K562 (cell line): ENCODE results near the gene GMPR. TPM values are rescaled to one million over a fixed set of nuclear protein-coding genes. Genes with fewer than 3 reads are reported as not detected.
A peak's percentile ranks its signal among the peaks of the same experiment; 100 is the strongest.

ENCODE experiments used
- FUS ChIP-seq: fragments of 200-400 bp; formaldehyde crosslinking; optimal IDR thresholded peaks from 2 replicates; pipeline ENCODE3; 2017; ENCODE audit warnings: low read depth, low read length
- KAT7 ChIP-seq: sonication (generic); formaldehyde crosslinking; IDR thresholded peaks from 2 replicates; pipeline ENCODE4 v1.8.0; 2022; ENCODE audit warnings: missing genetic modification reagents, mild to moderate bottlenecking, borderline replicate concordance
- L3MBTL2 ChIP-seq: fragments of 450-650 bp; IDR thresholded peaks from 2 replicates; pipeline ENCODE4 v1.6.1; 2016; ENCODE audit warnings: mild to moderate bottlenecking, moderate library complexity
- MAFF ChIP-seq: IDR thresholded peaks from 2 replicates; pipeline ENCODE4 v1.6.1; 2012; ENCODE audit warnings: low read length, improper control_type of control experiment
- MCM2 ChIP-seq: fragments of 450-650 bp; IDR thresholded peaks from 2 replicates; pipeline ENCODE4 v1.6.1; 2017; ENCODE audit warnings: low read depth, mild to moderate bottlenecking
- MED1 ChIP-seq: sonication (generic); formaldehyde crosslinking; IDR thresholded peaks from 2 replicates; pipeline ENCODE4 v1.8.1; 2023; ENCODE audit warnings: missing genetic modification reagents, borderline replicate concordance
- MTA2 ChIP-seq: fragments of 450-650 bp; IDR thresholded peaks from 2 replicates; pipeline ENCODE4 v1.6.1; 2016; ENCODE audit warnings: low read depth
- POLR2H ChIP-seq: IDR thresholded peaks from 2 replicates; pipeline ENCODE4 v1.6.1; 2016; ENCODE audit warnings: missing genetic modification characterization, low read depth, mild to moderate bottlenecking, control low read depth, missing compliant biosample characterization, moderate library complexity
- PTBP1 ChIP-seq: fragments of 200-400 bp; formaldehyde crosslinking; IDR thresholded peaks from 2 replicates; pipeline ENCODE4 v1.6.1; 2017; ENCODE audit warnings: low read depth, low read length
- PTTG1 ChIP-seq: fragments of 450-650 bp; IDR thresholded peaks from 2 replicates; pipeline ENCODE4 v1.6.1; 2016; ENCODE audit warnings: low read depth, mild to moderate bottlenecking, missing genetic modification characterization, missing compliant biosample characterization
- RFX7 ChIP-seq: fragments of 250-450 bp; sonication (Bioruptor Pico); IDR thresholded peaks from 2 replicates; pipeline ENCODE4 v1.5.1; 2021; ENCODE audit warnings: mild to moderate bottlenecking
- SNIP1 ChIP-seq: fragments of 450-650 bp; IDR thresholded peaks from 2 replicates; pipeline ENCODE4 v1.7.1; 2017; ENCODE audit warnings: low read depth, mild to moderate bottlenecking
- ZNF12 ChIP-seq: sonication (generic); formaldehyde crosslinking; IDR thresholded peaks from 2 replicates; pipeline ENCODE4 v1.4.0; 2020; ENCODE audit warnings: mild to moderate bottlenecking, missing genetic modification reagents
- ZNF134 ChIP-seq: fragments of 250-450 bp; sonication (Bioruptor Pico); conservative IDR thresholded peaks from 2 replicates; pipeline ENCODE4 v1.4.0; 2020
- ZNF57 ChIP-seq: fragments of 450-650 bp; formaldehyde crosslinking; IDR thresholded peaks from 2 replicates; pipeline ENCODE4 v1.4.0; 2020; ENCODE audit warnings: mild to moderate bottlenecking, moderate library complexity
- ZSCAN29 ChIP-seq: fragments of 450-650 bp; IDR thresholded peaks from 2 replicates; pipeline ENCODE4 v1.6.1; 2017
- polyA plus RNA-seq, 8 experiments: library from polyadenylated mRNA; depleted of rRNA in 4 of 8; stranded (reverse) in 5 of 8; unstranded in 3 of 8; fragments of >200 nt; fragmentation: Nextera tagmentation in 2 of 8; fragmentation: Illumina TruSeq in 1 of 8; extraction: Ambion mirVana in 2 of 8; extraction: Trizol in 1 of 8; gene quantifications; 2 replicates each; pipeline versions ENCODE4 v1.2.1 to v1.2.3, GENCODE V29; 2011 to 2014; ENCODE audit warnings: inconsistent platforms in 1 of 8, missing spikeins in 1 of 8
- total RNA-seq, 7 experiments: library from RNA; depleted of rRNA in 6 of 7; stranded (reverse); fragments of >200 nt in 6 of 7; fragmentation: Illumina TruSeq in 2 of 7; extraction: Trizol in 2 of 7; gene quantifications; 2 replicates each; pipeline versions ENCODE4 v1.2.1 to v1.2.3, GENCODE V29; 2011 to 2021; ENCODE audit warnings: low replicate concordance in 1 of 7
- TF ChIP-seq, protein P1 (sequence below): fragments of 450-650 bp; IDR thresholded peaks from 2 replicates; pipeline ENCODE4 v1.7.1; 2018; ENCODE audit warnings: mild to moderate bottlenecking, low read depth; ENCODE audit not compliant: partially characterized antibody
- TF ChIP-seq, protein P2 (sequence below): fragments of 450-650 bp; IDR thresholded peaks from 2 replicates; pipeline ENCODE4 v1.6.1; 2016; ENCODE audit warnings: low read depth, mild to moderate bottlenecking, moderate library complexity
- TF ChIP-seq, protein P3 (sequence below): fragments of 200-400 bp; formaldehyde crosslinking; IDR thresholded peaks from 2 replicates; pipeline ENCODE4 v1.6.1; 2017; ENCODE audit warnings: mild to moderate bottlenecking, low read depth, low read length, moderate library complexity
- TF ChIP-seq, protein P4 (sequence below): fragments of 450-650 bp; formaldehyde crosslinking; IDR thresholded peaks from 2 replicates; pipeline ENCODE4 v1.4.0; 2022; ENCODE audit warnings: missing genetic modification characterization
- TF ChIP-seq, protein P5 (sequence below): fragments of 450-650 bp; formaldehyde crosslinking; conservative IDR thresholded peaks from 2 replicates; pipeline ENCODE4 v1.4.0; 2022; ENCODE audit warnings: mild to moderate bottlenecking, missing genetic modification characterization

The GMPR gene
- total and polyA plus RNA-seq, 9 of the 15 experiments (the other 6 are each of a cell fraction or from before 2014, with no cell fraction given): 34.6 to 83.7 (median 49.8) TPM

DNA sequence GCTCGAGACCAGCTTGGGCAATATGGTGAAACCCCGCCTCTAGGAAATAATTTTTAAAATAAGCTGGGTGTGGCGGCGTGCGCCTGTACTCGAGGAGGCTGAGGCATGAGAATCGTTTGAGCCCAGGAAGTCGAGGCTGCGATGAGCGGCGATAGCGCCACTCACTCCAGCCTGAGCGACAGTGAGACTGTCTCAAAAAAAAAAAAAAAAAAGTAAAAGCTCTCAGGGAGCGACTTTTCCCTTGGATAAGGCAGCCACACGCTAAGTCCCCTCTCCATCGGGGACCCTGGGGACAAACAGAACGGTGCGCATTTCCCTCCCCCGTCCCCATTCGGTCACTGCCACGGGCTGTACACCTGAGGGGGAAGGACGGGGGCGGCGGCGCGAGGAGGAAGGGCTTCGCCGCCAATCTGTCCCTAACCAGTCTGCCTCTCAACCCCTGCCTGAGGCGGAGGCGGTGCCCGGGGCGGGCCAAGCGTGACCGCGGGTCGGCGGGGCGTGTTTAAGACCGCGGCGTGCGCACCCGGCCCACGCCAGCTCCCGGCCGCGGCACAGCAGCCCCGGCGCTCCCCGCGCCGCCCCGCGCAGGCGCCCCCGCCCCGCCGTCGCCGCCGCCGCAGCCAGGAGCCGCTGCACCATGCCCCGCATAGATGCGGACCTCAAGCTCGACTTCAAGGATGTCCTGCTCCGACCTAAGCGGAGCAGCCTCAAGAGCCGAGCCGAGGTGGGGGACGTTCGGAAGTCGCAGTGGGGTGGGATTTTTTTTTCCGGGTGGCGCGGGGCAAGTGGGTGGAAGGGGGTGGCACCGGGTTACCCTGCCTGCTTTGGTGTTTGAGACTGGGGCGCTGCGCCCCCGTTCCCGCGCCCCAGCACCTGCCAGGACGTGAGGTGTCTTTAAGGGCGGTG, at the start of gene GMPR (continued):
- TF ChIP-seq, protein P1, sequence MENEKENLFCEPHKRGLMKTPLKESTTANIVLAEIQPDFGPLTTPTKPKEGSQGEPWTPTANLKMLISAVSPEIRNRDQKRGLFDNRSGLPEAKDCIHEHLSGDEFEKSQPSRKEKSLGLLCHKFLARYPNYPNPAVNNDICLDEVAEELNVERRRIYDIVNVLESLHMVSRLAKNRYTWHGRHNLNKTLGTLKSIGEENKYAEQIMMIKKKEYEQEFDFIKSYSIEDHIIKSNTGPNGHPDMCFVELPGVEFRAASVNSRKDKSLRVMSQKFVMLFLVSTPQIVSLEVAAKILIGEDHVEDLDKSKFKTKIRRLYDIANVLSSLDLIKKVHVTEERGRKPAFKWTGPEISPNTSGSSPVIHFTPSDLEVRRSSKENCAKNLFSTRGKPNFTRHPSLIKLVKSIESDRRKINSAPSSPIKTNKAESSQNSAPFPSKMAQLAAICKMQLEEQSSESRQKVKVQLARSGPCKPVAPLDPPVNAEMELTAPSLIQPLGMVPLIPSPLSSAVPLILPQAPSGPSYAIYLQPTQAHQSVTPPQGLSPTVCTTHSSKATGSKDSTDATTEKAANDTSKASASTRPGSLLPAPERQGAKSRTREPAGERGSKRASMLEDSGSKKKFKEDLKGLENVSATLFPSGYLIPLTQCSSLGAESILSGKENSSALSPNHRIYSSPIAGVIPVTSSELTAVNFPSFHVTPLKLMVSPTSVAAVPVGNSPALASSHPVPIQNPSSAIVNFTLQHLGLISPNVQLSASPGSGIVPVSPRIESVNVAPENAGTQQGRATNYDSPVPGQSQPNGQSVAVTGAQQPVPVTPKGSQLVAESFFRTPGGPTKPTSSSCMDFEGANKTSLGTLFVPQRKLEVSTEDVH: no peak
- TF ChIP-seq, protein P2, sequence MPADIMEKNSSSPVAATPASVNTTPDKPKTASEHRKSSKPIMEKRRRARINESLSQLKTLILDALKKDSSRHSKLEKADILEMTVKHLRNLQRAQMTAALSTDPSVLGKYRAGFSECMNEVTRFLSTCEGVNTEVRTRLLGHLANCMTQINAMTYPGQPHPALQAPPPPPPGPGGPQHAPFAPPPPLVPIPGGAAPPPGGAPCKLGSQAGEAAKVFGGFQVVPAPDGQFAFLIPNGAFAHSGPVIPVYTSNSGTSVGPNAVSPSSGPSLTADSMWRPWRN: no peak
- no peak for TF ChIP-seq ZNF12
- TF ChIP-seq, protein P3, sequence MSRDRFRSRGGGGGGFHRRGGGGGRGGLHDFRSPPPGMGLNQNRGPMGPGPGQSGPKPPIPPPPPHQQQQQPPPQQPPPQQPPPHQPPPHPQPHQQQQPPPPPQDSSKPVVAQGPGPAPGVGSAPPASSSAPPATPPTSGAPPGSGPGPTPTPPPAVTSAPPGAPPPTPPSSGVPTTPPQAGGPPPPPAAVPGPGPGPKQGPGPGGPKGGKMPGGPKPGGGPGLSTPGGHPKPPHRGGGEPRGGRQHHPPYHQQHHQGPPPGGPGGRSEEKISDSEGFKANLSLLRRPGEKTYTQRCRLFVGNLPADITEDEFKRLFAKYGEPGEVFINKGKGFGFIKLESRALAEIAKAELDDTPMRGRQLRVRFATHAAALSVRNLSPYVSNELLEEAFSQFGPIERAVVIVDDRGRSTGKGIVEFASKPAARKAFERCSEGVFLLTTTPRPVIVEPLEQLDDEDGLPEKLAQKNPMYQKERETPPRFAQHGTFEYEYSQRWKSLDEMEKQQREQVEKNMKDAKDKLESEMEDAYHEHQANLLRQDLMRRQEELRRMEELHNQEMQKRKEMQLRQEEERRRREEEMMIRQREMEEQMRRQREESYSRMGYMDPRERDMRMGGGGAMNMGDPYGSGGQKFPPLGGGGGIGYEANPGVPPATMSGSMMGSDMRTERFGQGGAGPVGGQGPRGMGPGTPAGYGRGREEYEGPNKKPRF: no peak
- TF ChIP-seq FUS: no peak
- no peak for TF ChIP-seq SNIP1
- TF ChIP-seq, protein P4, sequence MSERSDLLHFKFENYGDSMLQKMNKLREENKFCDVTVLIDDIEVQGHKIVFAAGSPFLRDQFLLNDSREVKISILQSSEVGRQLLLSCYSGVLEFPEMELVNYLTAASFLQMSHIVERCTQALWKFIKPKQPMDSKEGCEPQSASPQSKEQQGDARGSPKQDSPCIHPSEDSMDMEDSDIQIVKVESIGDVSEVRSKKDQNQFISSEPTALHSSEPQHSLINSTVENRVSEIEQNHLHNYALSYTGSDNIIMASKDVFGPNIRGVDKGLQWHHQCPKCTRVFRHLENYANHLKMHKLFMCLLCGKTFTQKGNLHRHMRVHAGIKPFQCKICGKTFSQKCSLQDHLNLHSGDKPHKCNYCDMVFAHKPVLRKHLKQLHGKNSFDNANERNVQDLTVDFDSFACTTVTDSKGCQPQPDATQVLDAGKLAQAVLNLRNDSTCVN (CRISPR knock-in tag): no peak
- no peak for TF ChIP-seq RFX7 (CRISPR knock-in tag)
- TF ChIP-seq ZSCAN29: peak; percentile 93
- no peak for TF ChIP-seq PTBP1
- no peak for TF ChIP-seq KAT7 (CRISPR knock-in tag)
- TF ChIP-seq L3MBTL2: peak; percentile 70
- TF ChIP-seq POLR2H (tag): peak; percentile 27; the same call in 1 of the 2 replicates
- TF ChIP-seq MAFF: no peak
- TF ChIP-seq PTTG1 (tag): no peak
- TF ChIP-seq ZNF57 (CRISPR knock-in tag): no peak
- TF ChIP-seq MTA2: 0 out of 2 replicates have a peak, but pooled peaks have one; percentile 22
- no peak for TF ChIP-seq ZNF134 (CRISPR knock-in tag)
- TF ChIP-seq MCM2: no peak
- TF ChIP-seq, protein P5, sequence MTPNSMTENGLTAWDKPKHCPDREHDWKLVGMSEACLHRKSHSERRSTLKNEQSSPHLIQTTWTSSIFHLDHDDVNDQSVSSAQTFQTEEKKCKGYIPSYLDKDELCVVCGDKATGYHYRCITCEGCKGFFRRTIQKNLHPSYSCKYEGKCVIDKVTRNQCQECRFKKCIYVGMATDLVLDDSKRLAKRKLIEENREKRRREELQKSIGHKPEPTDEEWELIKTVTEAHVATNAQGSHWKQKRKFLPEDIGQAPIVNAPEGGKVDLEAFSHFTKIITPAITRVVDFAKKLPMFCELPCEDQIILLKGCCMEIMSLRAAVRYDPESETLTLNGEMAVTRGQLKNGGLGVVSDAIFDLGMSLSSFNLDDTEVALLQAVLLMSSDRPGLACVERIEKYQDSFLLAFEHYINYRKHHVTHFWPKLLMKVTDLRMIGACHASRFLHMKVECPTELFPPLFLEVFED: no peak
- no peak for TF ChIP-seq MED1
